Measurements from ENCODE around the gene SYT17.

DNA sequence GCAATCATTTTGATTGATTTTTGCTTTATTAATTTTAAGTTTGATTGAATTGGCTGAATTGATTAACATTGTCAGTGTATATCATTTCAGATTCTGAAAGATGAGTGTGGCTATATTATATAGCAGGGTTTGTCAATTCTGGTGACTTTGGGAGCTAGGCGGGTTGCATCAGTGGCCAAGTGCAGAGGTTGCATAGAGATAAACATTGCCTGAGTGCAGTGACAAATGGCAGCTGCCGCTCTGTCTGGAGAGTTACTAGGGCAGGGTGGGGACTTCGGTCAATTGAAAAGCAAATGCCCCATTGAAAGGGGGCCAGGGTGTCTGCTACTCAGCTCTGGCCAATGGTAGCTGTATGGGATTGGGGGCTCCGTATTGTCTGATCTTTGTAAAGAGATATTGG, 12.7 kb downstream of the SYT17 start:
- TF ChIP-seq CBX5 (IDR thresholded peaks at IDR 0.05; ENCODE audit: low read depth): no peak
- TF ChIP-seq CTCF (IDR thresholded peaks at IDR 0.05 in 2 of 3, conservative IDR thresholded peaks at IDR 0.05 in 1 of 3; ENCODE audit: control insufficient read depth in 2 of 3, extremely low read depth in 1 of 3, insufficient read depth in 1 of 3, low read depth in 3 of 3, low read length in 3 of 3): no peak
- TF ChIP-seq TCF7 (IDR thresholded peaks at IDR 0.05; ENCODE audit: borderline replicate concordance): no peak
- TF ChIP-seq RCOR1 (conservative IDR thresholded peaks at IDR 0.05; ENCODE audit: low read depth, low read length): no peak
- TF ChIP-seq CBFB (IDR thresholded peaks at IDR 0.05; ENCODE audit: low read depth): no peak
- no peak for TF ChIP-seq EGR1 (IDR thresholded peaks at IDR 0.05; ENCODE audit: borderline replicate concordance in 1 of 2, low read depth in 2 of 2, low read length in 2 of 2)
- no peak for TF ChIP-seq CREB1 (IDR thresholded peaks at IDR 0.05; ENCODE audit: low read depth)

Data from GM12878 (cell line).